Measurements from ENCODE around the gene ITPRID1. TPM values are rescaled to one million over a fixed set of nuclear protein-coding genes. Genes with fewer than 3 reads are reported as not detected.

Gene ITPRID1
- polyA plus RNA-seq, 1 donor (not counting 4 experiments of a cell fraction or from before 2014, with no cell fraction given) = not detected

GRCh38 chr7:31613604-31614003 is 99.7 kb downstream of the ITPRID1 start:
- H3K27me3 ChIP-seq (ENCODE audit: control insufficient read depth, extremely low read depth, insufficient read depth, low read length) = no peaks in the 10 kb centered on the region
- FAIRE-seq (no peak), DNase-seq (ENCODE audit: low read depth, low spot score) (no peak)
- no peak overlapping the region for H3K27ac ChIP-seq (ENCODE audit: control insufficient read depth, insufficient read depth, low read length)
- TF ChIP-seq, protein P1, sequence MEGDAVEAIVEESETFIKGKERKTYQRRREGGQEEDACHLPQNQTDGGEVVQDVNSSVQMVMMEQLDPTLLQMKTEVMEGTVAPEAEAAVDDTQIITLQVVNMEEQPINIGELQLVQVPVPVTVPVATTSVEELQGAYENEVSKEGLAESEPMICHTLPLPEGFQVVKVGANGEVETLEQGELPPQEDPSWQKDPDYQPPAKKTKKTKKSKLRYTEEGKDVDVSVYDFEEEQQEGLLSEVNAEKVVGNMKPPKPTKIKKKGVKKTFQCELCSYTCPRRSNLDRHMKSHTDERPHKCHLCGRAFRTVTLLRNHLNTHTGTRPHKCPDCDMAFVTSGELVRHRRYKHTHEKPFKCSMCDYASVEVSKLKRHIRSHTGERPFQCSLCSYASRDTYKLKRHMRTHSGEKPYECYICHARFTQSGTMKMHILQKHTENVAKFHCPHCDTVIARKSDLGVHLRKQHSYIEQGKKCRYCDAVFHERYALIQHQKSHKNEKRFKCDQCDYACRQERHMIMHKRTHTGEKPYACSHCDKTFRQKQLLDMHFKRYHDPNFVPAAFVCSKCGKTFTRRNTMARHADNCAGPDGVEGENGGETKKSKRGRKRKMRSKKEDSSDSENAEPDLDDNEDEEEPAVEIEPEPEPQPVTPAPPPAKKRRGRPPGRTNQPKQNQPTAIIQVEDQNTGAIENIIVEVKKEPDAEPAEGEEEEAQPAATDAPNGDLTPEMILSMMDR (optimal IDR thresholded peaks at IDR 0.05 in 1 of 3, IDR thresholded peaks at IDR 0.05 in 1 of 3, conservative IDR thresholded peaks at IDR 0.05 in 1 of 3; ENCODE audit: extremely low read depth in 1 of 3, insufficient read depth in 2 of 3, low read length in 3 of 3) = no peak
- TF ChIP-seq EZH2 (IDR thresholded peaks at IDR 0.05; ENCODE audit: low read length) = no peak
- no peak overlapping the region for H3K4me3 ChIP-seq (ENCODE audit: control insufficient read depth in 2 of 3, extremely low read depth in 1 of 3, insufficient read depth in 2 of 3, low read depth in 1 of 3, low read length in 3 of 3)
- dilution Hi-C loops (cut with MboI; ENCODE audit: extremely low pct_ligation_motif_present, low sequenced_read_pairs) = no loop called here
- H3K4me1 ChIP-seq (ENCODE audit: control insufficient read depth, extremely low read depth, insufficient read depth, low read length) = no peaks in the 10 kb centered on the region
- no peaks in the 10 kb centered on the region for H4K20me1 ChIP-seq (ENCODE audit: control insufficient read depth, extremely low read depth, insufficient read depth, low read length)
- no peaks in the 10 kb centered on the region for H3K9me1 ChIP-seq (ENCODE audit: control insufficient read depth, extremely low read depth, insufficient read depth, low read length)
- no peak overlapping the region for H2AFZ ChIP-seq (ENCODE audit: control insufficient read depth, low read length)
- no peaks in the 10 kb centered on the region for H3K36me3 ChIP-seq (ENCODE audit: control insufficient read depth in 2 of 2, extremely low read depth in 1 of 2, insufficient read depth in 2 of 2, low read length in 2 of 2)
- no peak overlapping the region for H3K4me2 ChIP-seq (ENCODE audit: control insufficient read depth, extremely low read depth, insufficient read depth, low read depth, low read length)
- no peak overlapping the region for H3K9ac ChIP-seq (ENCODE audit: control insufficient read depth, extremely low read depth, insufficient read depth, low read length)
- no peaks in the 10 kb centered on the region for H3K9me3 ChIP-seq (ENCODE audit: control insufficient read depth, low read depth, low read length)
- no peaks in the 10 kb centered on the region for H3K79me2 ChIP-seq (ENCODE audit: control insufficient read depth, insufficient read depth, low read length)

DNA sequence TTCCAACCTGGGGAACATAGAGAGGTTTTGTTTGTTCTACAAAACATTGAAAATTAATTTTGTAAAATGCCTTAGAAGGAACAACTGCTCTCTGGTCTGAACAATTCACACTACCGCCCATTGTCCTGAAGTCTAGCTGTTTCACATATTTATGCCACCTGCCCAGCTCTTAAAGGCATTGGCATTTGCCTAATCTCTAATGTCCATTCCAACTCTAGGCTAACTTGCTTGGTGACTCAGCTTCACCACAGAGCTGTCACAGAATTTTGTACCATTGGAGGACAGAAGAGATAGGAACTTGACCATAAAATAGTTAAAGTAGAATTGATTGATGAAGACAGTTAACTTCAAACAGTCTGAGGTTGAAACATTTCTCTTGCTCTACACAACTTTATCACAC is 119.6 kb downstream of the ITPRID1 start:
- Histone ChIP-seq H3K79me2 (ENCODE audit: control insufficient read depth, insufficient read depth, low read length) (no peaks in the 10 kb centered on the region), H3K4me2 (ENCODE audit: control insufficient read depth, extremely low read depth, insufficient read depth, low read depth, low read length) (no peak overlapping the region), H3K4me1 (ENCODE audit: control insufficient read depth, extremely low read depth, insufficient read depth, low read length) (no peaks in the 10 kb centered on the region), H3K9me1 (ENCODE audit: control insufficient read depth, extremely low read depth, insufficient read depth, low read length) (no peaks in the 10 kb centered on the region), H3K36me3 (ENCODE audit: control insufficient read depth in 2 of 2, extremely low read depth in 1 of 2, insufficient read depth in 2 of 2, low read length in 2 of 2) (no peaks in the 10 kb centered on the region), H4K20me1 (ENCODE audit: control insufficient read depth, extremely low read depth, insufficient read depth, low read length) (no peaks in the 10 kb centered on the region), H3K9me3 (ENCODE audit: control insufficient read depth, low read depth, low read length) (no peaks in the 10 kb centered on the region), H2AFZ (ENCODE audit: control insufficient read depth, low read length) (no peak overlapping the region), H3K4me3 (ENCODE audit: control insufficient read depth in 2 of 3, extremely low read depth in 1 of 3, insufficient read depth in 2 of 3, low read depth in 1 of 3, low read length in 3 of 3) (no peak overlapping the region), H3K27ac (ENCODE audit: control insufficient read depth, insufficient read depth, low read length) (no peak overlapping the region), H3K9ac (ENCODE audit: control insufficient read depth, extremely low read depth, insufficient read depth, low read length) (no peak overlapping the region), H3K27me3 (ENCODE audit: control insufficient read depth, extremely low read depth, insufficient read depth, low read length) (no peaks in the 10 kb centered on the region)
- FAIRE-seq (no peak), DNase-seq (ENCODE audit: low read depth, low spot score) (no peak)
- TF ChIP-seq EZH2 (IDR thresholded peaks at IDR 0.05; ENCODE audit: low read length) = no peak
- TF ChIP-seq, protein P1 (optimal IDR thresholded peaks at IDR 0.05 in 1 of 3, IDR thresholded peaks at IDR 0.05 in 1 of 3, conservative IDR thresholded peaks at IDR 0.05 in 1 of 3; ENCODE audit: extremely low read depth in 1 of 3, insufficient read depth in 2 of 3, low read length in 3 of 3) = no peak
- dilution Hi-C loops (cut with MboI; ENCODE audit: extremely low pct_ligation_motif_present, low sequenced_read_pairs) = no loop called here

Data from keratinocyte (primary cell).